DMS 273 (cell line): ENCODE measurements around the gene OR7G1.
"Not testable (repeated sequence)": the region's sequence is repeated elsewhere in the genome, so short reads cannot be mapped to it uniquely, and the experiment has no call there.

Experiments
- DNase-seq: peaks from one replicate; lab custom pipeline; 2025; ENCODE audit not compliant: unreplicated experiment; lab: John Stamatoyannopoulos, UW

OR7G1 gene

GRCh38 chr19:9078651-9079050 lies 36.9 kb downstream of the OR7G1 start:
- no peak for DNase-seq

GRCh38 chr19:9076901-9077300 lies 38.7 kb downstream of the OR7G1 start:
- peak; percentile 16 for DNase-seq

- peak; percentile 81 for DNase-seq
These were observed 40.3 kb downstream of the OR7G1 start for GRCh38 chr19:9075064-9075949.

- DNase-seq, result no peak
These were observed 41.8 kb downstream of the OR7G1 start for GRCh38 chr19:9073806-9074205.

- DNase-seq, result not testable (repeated sequence)
These were observed 43.8 kb downstream of the OR7G1 start for GRCh38 chr19:9071720-9072119.

- DNase-seq, result no peak
These were observed 45.5 kb downstream of the OR7G1 start for GRCh38 chr19:9070066-9070465.

GRCh38 chr19:9065457-9066014 lies 50.0 kb downstream of the OR7G1 start:
- no peak for DNase-seq
